OCI-LY3 (cell line): ENCODE measurements around the gene DHRS13.

Source experiments
- H2AFZ ChIP-seq: fragments of 200-600, 300-600 bp; shearing (Covaris generic); 2 replicates; pipeline ENCODE4 v1.6.0; 2014; ENCODE audit warnings: antibody characterized with exemption, low read depth, low read length
- H3K27ac ChIP-seq: fragments of 200-600, 300-600 bp; sonication (generic); 2 replicates; pipeline ENCODE4 v1.5.1; 2014; ENCODE audit warnings: mild to moderate bottlenecking, low read length, moderate library complexity, mixed read lengths
- H3K27me3 ChIP-seq: fragments of 200-600, 300-600 bp; sonication (generic); 2 replicates; pipeline ENCODE4 v1.6.1; 2014; ENCODE audit warnings: low read depth, low read length, mixed read lengths
- H3K36me3 ChIP-seq: fragments of 200-600, 300-600 bp; sonication (generic); replicated peaks from 2 replicates; pipeline ENCODE3; 2014; ENCODE audit warnings: low read depth, low read length, mixed read lengths
- H3K4me1 ChIP-seq: fragments of 300-600, 200-600 bp; sonication (generic); 2 replicates; pipeline ENCODE4 v1.6.1; 2014; ENCODE audit warnings: low read length, mixed read lengths
- H3K4me2 ChIP-seq: fragments of 200-600, 300-600 bp; sonication (generic); 2 replicates; pipeline ENCODE4 v1.6.1; 2014; ENCODE audit warnings: low read length, mixed read lengths
- H3K4me3 ChIP-seq: fragments of 300-600, 200-600 bp; sonication (generic); 2 replicates; pipeline ENCODE4 v1.5.1; 2014; ENCODE audit warnings: antibody characterized with exemption, mild to moderate bottlenecking, low read length, moderate library complexity
- H3K79me2 ChIP-seq: fragments of 300-600, 200-600 bp; shearing (Covaris generic); 2 replicates; pipeline ENCODE4 v1.6.1; 2014; ENCODE audit warnings: mild to moderate bottlenecking, low read length, mixed read lengths
- H3K9ac ChIP-seq: fragments of 300-600, 200-600 bp; shearing (Covaris generic); 2 replicates; pipeline ENCODE4 v1.6.0; 2014; ENCODE audit warnings: mild to moderate bottlenecking, low read length, moderate library complexity
- H3K9me3 ChIP-seq: fragments of 200-600, 300-600 bp; shearing (Covaris generic); 2 replicates; pipeline ENCODE4 v1.6.1; 2014; ENCODE audit warnings: low read length, mixed read lengths; ENCODE audit not compliant: insufficient read depth
- H4K20me1 ChIP-seq: fragments of 200-600, 300-600 bp; sonication (generic); 2 replicates; pipeline ENCODE4 v1.6.1; 2016; ENCODE audit warnings: low read length, mixed read lengths; ENCODE audit not compliant: insufficient read depth
- EZH2phosphoT487 ChIP-seq: fragments of 200-600 bp; shearing (Covaris generic); IDR thresholded peaks from 2 replicates; pipeline ENCODE4 v1.6.1; 2018; ENCODE audit warnings: antibody characterized with exemption, mixed run types, low read depth
- TF ChIP-seq, protein P1 (sequence below): fragments of 200-600, 300-600 bp; sonication (generic); IDR thresholded peaks from 2 replicates; pipeline ENCODE4 v1.5.1; 2014; ENCODE audit warnings: antibody characterized with exemption, low read length, low read depth

Gene DHRS13

DNA sequence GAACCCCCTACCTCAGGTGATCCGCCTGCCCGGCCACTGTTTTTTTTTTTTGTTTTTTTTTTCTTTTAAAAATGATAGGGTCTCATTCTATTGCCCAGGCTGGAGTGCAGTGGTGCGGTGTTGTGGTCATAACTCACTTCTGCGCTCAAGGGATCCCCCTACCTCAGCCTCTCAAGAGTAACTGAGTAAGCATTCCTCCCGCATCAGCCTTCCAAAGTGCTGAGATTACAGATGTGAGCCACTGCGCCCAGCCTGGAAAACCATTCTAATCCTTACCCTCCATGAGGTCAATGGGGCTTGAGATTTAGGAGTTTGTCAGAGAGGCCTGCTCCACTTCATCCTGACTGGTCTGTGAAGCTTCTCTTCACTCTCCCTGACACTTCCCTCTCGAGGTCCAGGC lies 35.6 kb downstream of the DHRS13 start:
- Histone ChIP-seq H3K27ac (no peak overlapping the region), H3K36me3 (no peaks in the 10 kb centered on the region), H3K27me3 (no peaks in the 10 kb centered on the region), H3K4me2 (0 out of 2 replicates have a peak overlapping the region, but pooled peaks have one; percentile 18), H3K9me3 (no peaks in the 10 kb centered on the region), H2AFZ (peak overlapping the region; percentile 88), H3K9ac (no peak overlapping the region), H3K79me2 (no peaks in the 10 kb centered on the region), H3K4me3 (no peak overlapping the region), H4K20me1 (no peaks in the 10 kb centered on the region), H3K4me1 (peaks cover 38% of the 10 kb centered on the region)
- no peak for TF ChIP-seq EZH2phosphoT487
- TF ChIP-seq, protein P1, sequence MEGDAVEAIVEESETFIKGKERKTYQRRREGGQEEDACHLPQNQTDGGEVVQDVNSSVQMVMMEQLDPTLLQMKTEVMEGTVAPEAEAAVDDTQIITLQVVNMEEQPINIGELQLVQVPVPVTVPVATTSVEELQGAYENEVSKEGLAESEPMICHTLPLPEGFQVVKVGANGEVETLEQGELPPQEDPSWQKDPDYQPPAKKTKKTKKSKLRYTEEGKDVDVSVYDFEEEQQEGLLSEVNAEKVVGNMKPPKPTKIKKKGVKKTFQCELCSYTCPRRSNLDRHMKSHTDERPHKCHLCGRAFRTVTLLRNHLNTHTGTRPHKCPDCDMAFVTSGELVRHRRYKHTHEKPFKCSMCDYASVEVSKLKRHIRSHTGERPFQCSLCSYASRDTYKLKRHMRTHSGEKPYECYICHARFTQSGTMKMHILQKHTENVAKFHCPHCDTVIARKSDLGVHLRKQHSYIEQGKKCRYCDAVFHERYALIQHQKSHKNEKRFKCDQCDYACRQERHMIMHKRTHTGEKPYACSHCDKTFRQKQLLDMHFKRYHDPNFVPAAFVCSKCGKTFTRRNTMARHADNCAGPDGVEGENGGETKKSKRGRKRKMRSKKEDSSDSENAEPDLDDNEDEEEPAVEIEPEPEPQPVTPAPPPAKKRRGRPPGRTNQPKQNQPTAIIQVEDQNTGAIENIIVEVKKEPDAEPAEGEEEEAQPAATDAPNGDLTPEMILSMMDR, result no peak

DNA sequence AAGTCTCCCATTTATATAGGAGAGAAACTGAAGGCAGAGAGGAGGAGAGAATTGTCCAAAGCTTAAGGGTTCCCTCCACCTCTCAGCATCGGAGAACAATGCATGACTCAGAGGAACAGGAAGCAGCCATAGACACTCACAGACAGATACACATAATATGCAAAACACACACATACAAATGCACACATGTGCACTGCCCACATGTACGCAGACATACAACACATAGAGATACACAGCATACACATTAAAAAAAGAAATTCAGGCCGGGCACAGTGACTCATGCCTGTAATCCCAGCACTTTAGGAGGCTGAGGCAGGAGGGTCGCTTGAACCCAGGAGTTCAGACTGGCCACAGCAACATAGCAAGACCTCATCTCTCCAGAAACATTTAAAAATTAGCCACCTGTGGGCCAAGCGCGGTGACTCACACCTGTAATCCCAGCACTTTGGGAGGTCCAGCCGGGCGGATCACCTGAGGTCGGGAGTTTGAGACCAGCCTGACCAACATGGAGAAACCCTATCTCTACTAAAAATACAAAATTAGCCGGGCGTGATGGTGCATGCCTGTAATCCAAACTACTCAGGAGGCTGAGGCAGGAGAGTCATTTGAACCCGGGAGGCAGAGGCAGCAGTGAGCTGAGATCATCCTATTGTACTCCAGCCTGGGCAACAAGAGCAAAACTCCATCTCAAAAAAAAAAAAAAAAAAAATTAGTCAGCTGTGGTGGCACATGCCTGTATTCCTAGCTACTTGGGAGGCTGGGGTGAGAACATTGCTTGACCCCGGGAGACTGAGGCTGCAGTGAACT lies 36.7 kb downstream of the DHRS13 start:
- no peaks in the 10 kb centered on the region for H3K79me2 ChIP-seq
- H3K27ac ChIP-seq, result peak overlapping the region; percentile 8; the same call in 1 of the 2 replicates

DNA sequence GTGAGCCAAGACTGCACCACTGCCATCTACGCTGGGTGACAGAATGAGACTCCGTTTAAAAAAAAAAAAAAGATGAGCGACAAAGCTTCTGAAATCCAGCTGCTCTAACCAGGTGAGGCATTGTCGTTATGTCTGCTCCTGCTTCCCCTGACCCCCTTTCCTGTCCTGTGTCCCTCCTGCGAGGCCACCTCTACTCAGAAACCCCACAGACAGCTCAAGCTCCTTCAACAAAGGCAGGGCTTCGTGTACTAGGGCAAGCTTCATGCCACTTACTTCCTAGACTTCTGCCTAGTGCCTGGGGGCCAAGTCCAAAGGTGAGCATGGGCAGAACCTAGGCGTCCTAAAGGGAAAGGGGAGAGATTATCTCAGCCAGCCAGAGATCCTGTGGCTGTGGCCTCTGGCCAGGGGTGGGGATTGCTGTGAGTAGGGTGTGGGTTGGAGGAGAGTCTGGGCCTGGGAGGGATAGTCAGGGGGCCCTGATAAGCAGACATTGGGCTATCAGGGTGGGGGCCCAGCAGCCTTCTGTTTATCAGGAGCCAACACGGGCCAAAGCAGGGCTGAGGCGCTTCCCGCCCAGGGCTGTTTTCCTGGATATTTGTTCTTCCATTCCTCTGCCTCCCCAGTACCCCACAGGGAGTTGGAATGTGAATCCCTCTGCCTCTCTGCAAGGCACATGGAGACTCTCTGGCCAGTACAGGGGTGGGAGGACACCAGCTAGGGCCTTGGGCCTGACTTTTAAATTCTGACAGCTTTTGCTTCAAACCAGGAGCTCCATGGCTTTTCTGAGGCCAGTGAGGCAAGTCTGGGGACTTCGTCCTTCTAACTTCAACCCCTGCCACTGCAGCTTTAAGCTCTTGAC lies 37.7 kb downstream of the DHRS13 start:
- Histone ChIP-seq H4K20me1 (no peaks in the 10 kb centered on the region), H2AFZ (peak overlapping the region; percentile 75; the same call in 1 of the 2 replicates), H3K4me2 (peak overlapping the region; percentile 37), H3K27ac (peak overlapping the region; percentile 8; the same call in 1 of the 2 replicates), H3K9me3 (no peaks in the 10 kb centered on the region), H3K27me3 (no peaks in the 10 kb centered on the region), H3K36me3 (peaks cover 5% of the 10 kb centered on the region), H3K9ac (peak overlapping the region; percentile 32; the same call in 1 of the 2 replicates), H3K4me1 (peaks cover 22% of the 10 kb centered on the region), H3K4me3 (no peak overlapping the region), H3K79me2 (no peaks in the 10 kb centered on the region)
- TF ChIP-seq, protein P1, result no peak
- TF ChIP-seq EZH2phosphoT487, result no peak

More for the DNA sequence above, 36.7 kb downstream of the DHRS13 start:
- H3K9ac ChIP-seq, result peak overlapping the region; percentile 32; the same call in 1 of the 2 replicates
- no peaks in the 10 kb centered on the region for H3K27me3 ChIP-seq
- peaks cover 27% of the 10 kb centered on the region for H3K4me1 ChIP-seq
- H4K20me1 ChIP-seq, result no peaks in the 10 kb centered on the region
- peak overlapping the region; percentile 37 for H3K4me2 ChIP-seq
- no peaks in the 10 kb centered on the region for H3K9me3 ChIP-seq
- H3K36me3 ChIP-seq, result no peaks in the 10 kb centered on the region
- peak overlapping the region; percentile 75; the same call in 1 of the 2 replicates for H2AFZ ChIP-seq
- no peak overlapping the region for H3K4me3 ChIP-seq
- TF ChIP-seq, protein P1, result no peak

DNA sequence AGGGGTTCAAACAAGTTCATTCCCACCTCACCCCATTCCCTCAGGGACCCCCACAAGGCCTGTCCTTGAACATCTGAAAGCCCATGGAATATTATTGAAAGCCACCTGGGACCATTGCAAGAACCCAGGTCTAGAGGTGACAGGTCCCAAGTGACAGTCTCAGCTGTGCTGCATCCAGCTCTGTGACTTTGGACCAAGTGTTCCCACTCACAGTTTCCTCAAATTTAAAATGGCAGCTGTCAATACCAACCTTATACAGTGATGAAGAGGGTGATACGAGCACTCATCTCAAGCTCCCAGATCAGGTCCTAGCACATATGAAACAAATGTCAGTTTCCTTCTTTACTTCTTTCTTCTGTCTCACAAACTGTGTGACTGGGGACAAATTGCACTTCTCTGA lies 38.9 kb downstream of the DHRS13 start:
- Histone ChIP-seq H2AFZ (no peak overlapping the region), H3K4me3 (no peak overlapping the region), H3K9ac (no peak overlapping the region), H4K20me1 (no peaks in the 10 kb centered on the region), H3K27me3 (no peaks in the 10 kb centered on the region), H3K36me3 (peaks cover 6% of the 10 kb centered on the region), H3K27ac (no peak overlapping the region), H3K4me1 (peaks cover 22% of the 10 kb centered on the region), H3K9me3 (no peaks in the 10 kb centered on the region), H3K79me2 (no peaks in the 10 kb centered on the region), H3K4me2 (no peak overlapping the region)
- no peak for TF ChIP-seq EZH2phosphoT487
- TF ChIP-seq, protein P1, result no peak
